Lower leg skin (tissue), 4 donors: Measurements from ENCODE around the gene FNDC3B. TPM values are rescaled to one million over a fixed set of nuclear protein-coding genes. Genes with fewer than 3 reads are reported as not detected.

Experiments used
- DNase-seq, 2 donors: peaks; one replicate each; pipeline ENCODE4 v3.0.0-alpha.2; 2019; ENCODE audit warnings: low spot score in 2 of 2
- H3K4me3 ChIP-seq: fragments of 200-600 bp; sonication (generic); 2 replicates; pipeline ENCODE4 v1.5.1; 2017; ENCODE audit warnings: mild to moderate bottlenecking, low read depth; ENCODE audit not compliant: poor library complexity, severe bottlenecking
- POLR2A ChIP-seq, 2 donors: fragments of 450-650 bp; IDR thresholded peaks; one replicate each; pipeline ENCODE4 v1.6.1; 2016 to 2017; ENCODE audit warnings: antibody characterized with exemption in 2 of 2, mild to moderate bottlenecking in 1 of 2, moderate library complexity in 1 of 2
- WGBS, 2 donors: methylation state at CpG; one replicate each; pipeline ENCODE4 v1.1.5; 2018; 5-methylcytosine and 5-hydroxymethylcytosine counted together
- intact Hi-C: fragments of 100-400 bp; cut with DNase I; formaldehyde crosslinking; loops from one replicate; pipeline ENCODE4 v1.15.0; 2023; ENCODE audit warnings: low total_unique reads
- total RNA-seq, 4 donors: library from RNA; depleted of rRNA; stranded (reverse); fragments of >200 nt; gene quantifications; one replicate each; pipeline ENCODE4 v1.1.0, GENCODE V29; 2016
- TF ChIP-seq, protein P1 (sequence below), 3 donors: fragments of 450-650 bp; IDR thresholded peaks; one replicate each; pipeline ENCODE4 v1.5.1; 2016; ENCODE audit warnings: antibody characterized with exemption in 3 of 3, mild to moderate bottlenecking in 3 of 3, moderate library complexity in 2 of 3

FNDC3B gene
- total RNA-seq, 4 donors from 2014 or later = 22.9 to 39.3 (median 23.2) TPM

GRCh38 chr3:172246107-172246844 is 206.9 kb downstream of the FNDC3B start:
- TF ChIP-seq POLR2A (IDR thresholded peaks at IDR 0.05) = no peak
- TF ChIP-seq, protein P1, sequence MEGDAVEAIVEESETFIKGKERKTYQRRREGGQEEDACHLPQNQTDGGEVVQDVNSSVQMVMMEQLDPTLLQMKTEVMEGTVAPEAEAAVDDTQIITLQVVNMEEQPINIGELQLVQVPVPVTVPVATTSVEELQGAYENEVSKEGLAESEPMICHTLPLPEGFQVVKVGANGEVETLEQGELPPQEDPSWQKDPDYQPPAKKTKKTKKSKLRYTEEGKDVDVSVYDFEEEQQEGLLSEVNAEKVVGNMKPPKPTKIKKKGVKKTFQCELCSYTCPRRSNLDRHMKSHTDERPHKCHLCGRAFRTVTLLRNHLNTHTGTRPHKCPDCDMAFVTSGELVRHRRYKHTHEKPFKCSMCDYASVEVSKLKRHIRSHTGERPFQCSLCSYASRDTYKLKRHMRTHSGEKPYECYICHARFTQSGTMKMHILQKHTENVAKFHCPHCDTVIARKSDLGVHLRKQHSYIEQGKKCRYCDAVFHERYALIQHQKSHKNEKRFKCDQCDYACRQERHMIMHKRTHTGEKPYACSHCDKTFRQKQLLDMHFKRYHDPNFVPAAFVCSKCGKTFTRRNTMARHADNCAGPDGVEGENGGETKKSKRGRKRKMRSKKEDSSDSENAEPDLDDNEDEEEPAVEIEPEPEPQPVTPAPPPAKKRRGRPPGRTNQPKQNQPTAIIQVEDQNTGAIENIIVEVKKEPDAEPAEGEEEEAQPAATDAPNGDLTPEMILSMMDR (IDR thresholded peaks at IDR 0.05) = no peak
- H3K4me3 ChIP-seq = no peak overlapping the region
- 44 to 55% methylated on average over 10 of the region's 10 CpGs for WGBS, 2 donors
- intact Hi-C loops = no loop called here
- no peak for DNase-seq

- no peak overlapping the region for H3K4me3 ChIP-seq
- DNase-seq = no peak
- no peak for TF ChIP-seq POLR2A (IDR thresholded peaks at IDR 0.05)
- TF ChIP-seq, protein P1 (IDR thresholded peaks at IDR 0.05) = no peak
- WGBS, 2 donors = 80 to 95% methylated on average over 13 of the region's 13 CpGs
- intact Hi-C loops = no loop called here
These were observed 208.3 kb downstream of the FNDC3B start for GRCh38 chr3:172247525-172248274.

DNA sequence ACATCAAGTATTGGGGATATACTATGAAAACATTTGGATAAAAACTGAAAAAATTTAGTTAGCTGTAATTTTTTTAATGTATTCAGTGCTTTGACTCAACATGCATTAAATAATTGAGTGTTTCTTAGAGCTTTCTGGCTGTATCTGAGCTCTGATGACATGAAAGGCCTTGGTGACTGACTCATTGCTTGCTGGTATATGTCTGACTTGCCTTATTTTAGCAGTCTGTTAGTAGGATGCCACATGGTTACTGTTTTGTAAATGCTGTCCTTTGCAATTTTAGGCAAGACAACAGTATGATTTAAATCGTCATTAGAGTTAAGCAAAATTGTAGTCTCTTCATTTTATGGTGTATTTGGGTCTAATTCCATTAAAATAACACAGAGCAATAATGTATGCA is 209.7 kb downstream of the FNDC3B start:
- WGBS, 2 donors = 58 to 79% methylated on average over 1 of the region's 1 CpG
- intact Hi-C loops = no loop called here
- H3K4me3 ChIP-seq = no peak overlapping the region
- DNase-seq = no peak
- TF ChIP-seq, protein P1 (IDR thresholded peaks at IDR 0.05) = no peak
- no peak for TF ChIP-seq POLR2A (IDR thresholded peaks at IDR 0.05)

DNA sequence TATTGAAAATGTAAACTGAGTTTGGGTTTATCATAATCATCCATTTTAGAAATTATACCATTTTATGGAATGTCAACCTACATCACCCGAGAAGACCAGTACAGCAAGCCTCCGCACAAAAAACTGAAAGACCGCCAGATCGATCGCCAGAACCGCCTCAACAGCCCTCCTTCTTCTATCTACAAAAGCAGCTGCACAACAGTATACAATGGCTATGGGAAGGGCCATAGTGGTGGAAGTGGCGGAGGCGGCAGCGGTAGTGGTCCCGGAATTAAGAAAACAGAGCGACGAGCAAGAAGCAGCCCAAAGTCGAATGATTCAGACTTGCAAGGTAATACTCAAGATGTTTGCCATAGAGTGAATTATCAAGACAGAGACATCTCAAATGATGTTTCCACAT is 211.8 kb downstream of the FNDC3B start:
- intact Hi-C loops = no loop called here
- WGBS, 2 donors = 98 to 99% methylated on average over 13 of the region's 13 CpGs
- no peak for TF ChIP-seq POLR2A (IDR thresholded peaks at IDR 0.05)
- TF ChIP-seq, protein P1 (IDR thresholded peaks at IDR 0.05) = no peak

GRCh38 chr3:172253200-172253599 is 213.8 kb downstream of the FNDC3B start:
- intact Hi-C loops = no loop called here
- TF ChIP-seq, protein P1 (IDR thresholded peaks at IDR 0.05) = no peak
- no peak for TF ChIP-seq POLR2A (IDR thresholded peaks at IDR 0.05)
- DNase-seq = no peak
- WGBS, 2 donors = 93 to 94% methylated on average over 5 of the region's 5 CpGs
- no peak overlapping the region for H3K4me3 ChIP-seq

More for the DNA sequence above, 211.8 kb downstream of the FNDC3B start:
- H3K4me3 ChIP-seq = no peak overlapping the region
- DNase-seq = no peak
